ENCODE results near the gene MRPL24.

The MRPL24 gene

GRCh38 chr1:156768610-156769295 is 27.9 kb upstream of the MRPL24 start:
- Histone ChIP-seq H3K9ac (ENCODE audit: low read length) (peak overlapping the region; percentile 93), H3K4me3 (ENCODE audit: low read length) (peak overlapping the region; percentile 78), H2AFZ (ENCODE audit: low read depth, low read length) (no peak overlapping the region), H3K4me2 (ENCODE audit: low read length) (peak overlapping the region; percentile 94), H3K79me2 (ENCODE audit: low read length) (peaks cover 73% of the 10 kb centered on the region), H3K27ac (ENCODE audit: low read length) (0 out of 2 replicates have a peak overlapping the region, but pooled peaks have one; percentile 67), H3K9me3 (ENCODE audit: insufficient read depth, low read length) (no peaks in the 10 kb centered on the region), H3K4me1 (ENCODE audit: low read length) (peaks cover 28% of the 10 kb centered on the region), H3K36me3 (replicated peaks; ENCODE audit: low read depth, low read length) (peaks cover 15% of the 10 kb centered on the region), H4K20me1 (ENCODE audit: insufficient read depth, low read length) (peaks cover 13% of the 10 kb centered on the region), H3K27me3 (ENCODE audit: low read depth, low read length) (no peaks in the 10 kb centered on the region)
- TF ChIP-seq CTCF (IDR thresholded peaks at IDR 0.05; ENCODE audit: low read depth, low read length) (no peak), EZH2phosphoT487 (IDR thresholded peaks at IDR 0.05; ENCODE audit: low read depth) (no peak)

GRCh38 chr1:156767879-156768604 is 27.2 kb upstream of the MRPL24 start:
- Histone ChIP-seq H3K9me3 (ENCODE audit: insufficient read depth, low read length) (no peaks in the 10 kb centered on the region), H3K27me3 (ENCODE audit: low read depth, low read length) (no peaks in the 10 kb centered on the region), H3K79me2 (ENCODE audit: low read length) (peaks cover 66% of the 10 kb centered on the region), H3K9ac (ENCODE audit: low read length) (peak overlapping the region; percentile 93), H3K36me3 (replicated peaks; ENCODE audit: low read depth, low read length) (peaks cover 15% of the 10 kb centered on the region), H4K20me1 (ENCODE audit: insufficient read depth, low read length) (peaks cover 6% of the 10 kb centered on the region), H3K4me2 (ENCODE audit: low read length) (peak overlapping the region; percentile 94), H3K27ac (ENCODE audit: low read length) (peak overlapping the region; percentile 67), H3K4me3 (ENCODE audit: low read length) (peak overlapping the region; percentile 78), H3K4me1 (ENCODE audit: low read length) (peaks cover 21% of the 10 kb centered on the region), H2AFZ (ENCODE audit: low read depth, low read length) (0 out of 2 replicates have a peak overlapping the region, but pooled peaks have one; percentile 12)
- no peak for TF ChIP-seq EZH2phosphoT487 (IDR thresholded peaks at IDR 0.05; ENCODE audit: low read depth)
- no peak for TF ChIP-seq CTCF (IDR thresholded peaks at IDR 0.05; ENCODE audit: low read depth, low read length)

GRCh38 chr1:156767101-156767878 is 26.4 kb upstream of the MRPL24 start, which contains the start of gene PRCC:
TSS of gene PRCC (plus strand) at chr1:156767535. CDS start at chr1:156767772, 237 bp downstream.
- H3K9me3 ChIP-seq (ENCODE audit: insufficient read depth, low read length): no peaks in the 10 kb centered on the region
- H4K20me1 ChIP-seq (ENCODE audit: insufficient read depth, low read length): no peaks in the 10 kb centered on the region
- peak within 1 kb of the TSS; percentile 35 for H2AFZ ChIP-seq (ENCODE audit: low read depth, low read length)
- H3K36me3 ChIP-seq (replicated peaks; ENCODE audit: low read depth, low read length): peaks cover 15% of the 10 kb centered on the region
- peak within 1 kb of the TSS; percentile 78 for H3K4me3 ChIP-seq (ENCODE audit: low read length)
- peaks cover 59% of the 10 kb centered on the region for H3K79me2 ChIP-seq (ENCODE audit: low read length)
- peak within 1 kb of the TSS; percentile 93 for H3K9ac ChIP-seq (ENCODE audit: low read length)
- no peaks in the 10 kb centered on the region for H3K27me3 ChIP-seq (ENCODE audit: low read depth, low read length)
- TF ChIP-seq EZH2phosphoT487 (IDR thresholded peaks at IDR 0.05; ENCODE audit: low read depth) (no peak), CTCF (IDR thresholded peaks at IDR 0.05; ENCODE audit: low read depth, low read length) (no peak)
- H3K27ac ChIP-seq (ENCODE audit: low read length): peak within 1 kb of the TSS; percentile 67
- peaks cover 22% of the 10 kb centered on the region for H3K4me1 ChIP-seq (ENCODE audit: low read length)
- H3K4me2 ChIP-seq (ENCODE audit: low read length): peak within 1 kb of the TSS; percentile 97
